Measurements from ENCODE around the gene CHRD.
"Not testable (repeated sequence)": the region's sequence is repeated elsewhere in the genome, so short reads cannot be mapped to it uniquely, and the experiment has no call there.

Gene CHRD

DNA sequence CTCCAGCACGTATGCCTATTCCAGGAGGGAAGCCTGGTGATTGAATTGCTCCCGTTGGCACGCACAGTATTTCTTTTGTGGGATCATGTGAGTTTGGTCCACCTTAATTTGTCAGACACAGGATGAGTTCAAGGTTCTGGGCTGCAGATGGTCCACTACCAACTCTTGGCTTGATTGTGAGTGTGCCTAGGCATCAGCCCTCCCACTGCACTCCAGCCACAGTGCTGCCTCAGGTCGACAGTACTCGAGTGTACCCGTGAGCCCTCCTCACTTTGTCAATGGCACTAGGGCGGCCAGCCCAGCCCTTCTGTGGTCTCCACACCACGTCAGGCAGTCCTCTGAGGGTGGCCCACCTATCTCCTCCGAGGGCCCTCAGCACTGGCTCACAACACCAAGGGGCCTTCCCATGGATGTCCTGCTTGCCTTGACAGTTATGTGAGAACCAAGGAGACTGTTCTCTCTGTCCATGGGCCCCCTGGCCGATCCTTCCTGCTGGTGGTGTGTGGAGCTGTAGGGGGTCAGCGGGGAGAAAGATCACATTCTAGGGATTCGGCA is 30.2 kb downstream of the CHRD start:
- no peaks in the 10 kb centered on the region for H3K27me3 ChIP-seq (ENCODE audit: low read depth, low read length)

DNA sequence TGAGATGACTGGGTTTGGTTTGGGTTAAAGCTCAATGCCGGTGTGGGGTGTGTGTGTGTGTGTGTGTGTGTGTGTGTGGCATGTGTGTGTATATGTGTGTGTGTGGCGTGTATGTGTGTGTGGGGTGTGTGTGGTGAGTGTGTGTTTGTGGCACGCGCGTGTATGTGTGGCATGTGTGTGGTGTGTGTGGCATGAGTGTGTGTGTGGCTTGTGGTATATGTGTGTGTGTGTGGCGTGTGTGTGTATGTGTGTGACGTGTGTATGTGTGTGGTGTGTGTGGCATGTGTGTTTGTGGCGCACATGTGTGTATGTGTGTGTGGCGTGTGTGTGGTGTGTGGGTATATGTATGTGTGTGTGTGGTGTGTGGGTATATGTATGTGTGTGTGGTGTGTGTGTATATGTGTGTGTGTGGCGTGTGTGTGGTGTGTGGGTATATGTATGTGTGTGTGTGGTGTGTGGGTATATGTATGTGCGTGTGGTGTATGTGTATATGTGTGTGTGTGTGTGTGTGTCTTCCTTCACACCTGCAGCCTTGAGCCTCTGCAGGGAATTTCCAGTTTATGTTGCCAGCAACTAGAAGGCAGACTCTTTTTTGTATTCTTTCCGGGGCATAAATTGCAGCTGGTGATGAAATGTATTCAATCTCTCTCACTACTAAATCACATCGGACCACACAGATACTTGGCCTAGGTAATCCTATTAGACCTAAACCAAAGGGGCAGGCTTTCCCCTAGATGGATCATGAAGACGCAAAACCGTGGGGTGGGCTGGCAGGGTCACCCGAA is 34.8 kb downstream of the CHRD start:
- Histone ChIP-seq H3K4me1 (ENCODE audit: control insufficient read depth in 1 of 2, insufficient read depth in 2 of 2, low read length in 2 of 2) (no peaks in the 10 kb centered on the region), H3K9me3 (ENCODE audit: control insufficient read depth in 1 of 2, low read length in 2 of 2) (no peaks in the 10 kb centered on the region), H3K36me3 (ENCODE audit: control insufficient read depth in 1 of 2, insufficient read depth in 2 of 2, low read length in 2 of 2) (no peaks in the 10 kb centered on the region), H3K4me3 (ENCODE audit: low read depth in 1 of 2, low read length in 2 of 2) (no peak overlapping the region), H3K27me3 (ENCODE audit: low read depth, low read length) (no peaks in the 10 kb centered on the region), H3K27ac (ENCODE audit: low read length) (no peak overlapping the region)

More for the DNA sequence above, 30.2 kb downstream of the CHRD start:
- no peak overlapping the region for H3K27ac ChIP-seq (ENCODE audit: low read length)
- H3K36me3 ChIP-seq (ENCODE audit: control insufficient read depth in 1 of 2, insufficient read depth in 2 of 2, low read length in 2 of 2) = no peaks in the 10 kb centered on the region
- H3K4me1 ChIP-seq (ENCODE audit: control insufficient read depth in 1 of 2, insufficient read depth in 2 of 2, low read length in 2 of 2) = no peaks in the 10 kb centered on the region
- no peaks in the 10 kb centered on the region for H3K9me3 ChIP-seq (ENCODE audit: control insufficient read depth in 1 of 2, low read length in 2 of 2)
- H3K4me3 ChIP-seq (ENCODE audit: low read depth in 1 of 2, low read length in 2 of 2) = no peak overlapping the region

DNA sequence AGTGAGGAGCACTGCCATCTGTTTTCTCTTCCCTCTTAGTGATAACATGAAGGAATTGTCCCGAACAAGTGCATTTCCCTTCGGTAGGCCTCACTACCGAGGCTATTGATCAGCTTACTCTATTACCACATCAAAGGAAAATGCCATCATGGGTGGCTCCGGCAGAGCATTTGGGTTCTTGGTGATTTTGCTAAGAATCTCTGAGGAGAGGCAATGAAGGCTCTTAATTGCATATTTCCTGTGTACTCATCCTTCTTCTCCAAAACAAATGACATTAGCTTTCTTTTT is 35.3 kb downstream of the CHRD start:
- Histone ChIP-seq H3K4me1 (ENCODE audit: control insufficient read depth in 1 of 2, insufficient read depth in 2 of 2, low read length in 2 of 2) (no peaks in the 10 kb centered on the region), H3K4me3 (ENCODE audit: low read depth in 1 of 2, low read length in 2 of 2) (no peak overlapping the region), H3K27ac (ENCODE audit: low read length) (no peak overlapping the region), H3K9me3 (ENCODE audit: control insufficient read depth in 1 of 2, low read length in 2 of 2) (no peaks in the 10 kb centered on the region), H3K27me3 (ENCODE audit: low read depth, low read length) (no peaks in the 10 kb centered on the region), H3K36me3 (ENCODE audit: control insufficient read depth in 1 of 2, insufficient read depth in 2 of 2, low read length in 2 of 2) (no peaks in the 10 kb centered on the region)

DNA sequence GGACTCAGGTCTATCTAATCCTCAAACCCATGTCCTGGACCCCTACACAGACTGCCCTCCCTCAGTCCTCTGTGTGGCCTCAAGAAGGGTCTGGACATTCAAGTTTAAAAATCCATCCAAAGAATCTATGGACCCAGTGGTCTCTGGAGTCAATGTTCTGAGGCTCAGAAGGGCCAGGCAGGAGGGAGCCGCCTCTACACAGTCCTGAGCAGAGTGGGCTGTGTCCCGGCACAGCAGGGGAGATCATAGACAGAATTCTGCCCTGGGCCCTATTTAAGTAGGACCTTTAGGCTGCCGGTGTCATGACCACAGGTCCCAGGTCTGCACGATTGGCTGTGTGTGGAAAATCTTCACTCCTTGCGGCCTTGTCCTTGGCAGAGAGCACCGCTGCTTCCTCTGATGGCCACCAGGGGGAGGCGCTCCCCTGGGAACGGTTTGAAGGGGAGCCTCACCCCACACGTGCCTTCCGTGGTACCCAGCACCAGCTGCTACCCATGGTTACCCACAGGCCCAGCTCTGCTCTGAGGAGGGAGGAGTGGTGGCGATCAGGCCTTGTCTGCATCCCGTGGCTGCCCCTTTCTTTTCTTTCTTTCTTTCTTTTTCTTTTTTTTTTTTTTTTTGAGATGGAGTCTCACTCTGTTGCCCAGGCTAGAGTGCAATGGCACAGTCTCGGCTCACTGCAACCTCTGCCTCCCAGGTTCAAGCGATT is 37.9 kb downstream of the CHRD start:
- Histone ChIP-seq H3K27me3 (ENCODE audit: low read depth, low read length) (no peaks in the 10 kb centered on the region), H3K9me3 (ENCODE audit: control insufficient read depth in 1 of 2, low read length in 2 of 2) (no peaks in the 10 kb centered on the region), H3K4me3 (ENCODE audit: low read depth in 1 of 2, low read length in 2 of 2) (no peak overlapping the region), H3K4me1 (ENCODE audit: control insufficient read depth in 1 of 2, insufficient read depth in 2 of 2, low read length in 2 of 2) (no peaks in the 10 kb centered on the region), H3K36me3 (ENCODE audit: control insufficient read depth in 1 of 2, insufficient read depth in 2 of 2, low read length in 2 of 2) (no peaks in the 10 kb centered on the region), H3K27ac (ENCODE audit: low read length) (no peak overlapping the region)

DNA sequence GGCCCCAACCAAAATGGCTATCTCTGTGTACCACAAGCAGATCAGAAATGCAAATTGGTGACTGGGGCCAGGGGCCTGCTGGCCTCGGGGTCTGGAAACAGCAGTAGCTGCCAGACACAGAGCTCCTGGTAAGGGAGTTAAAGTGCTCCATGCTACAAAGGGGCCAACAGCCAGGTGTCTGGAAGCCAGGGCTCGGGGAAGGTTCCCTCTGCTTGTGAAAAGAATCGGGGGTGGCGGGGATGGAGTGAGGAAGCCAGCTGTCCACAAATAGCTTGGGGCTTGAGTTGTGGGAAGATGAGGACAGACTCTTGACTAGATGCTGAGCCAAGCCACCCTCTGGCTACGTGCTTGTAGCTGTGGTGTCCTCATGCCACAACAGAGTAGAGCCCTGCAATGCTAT is 39.3 kb downstream of the CHRD start:
- Histone ChIP-seq H3K27me3 (ENCODE audit: low read depth, low read length) (no peaks in the 10 kb centered on the region), H3K27ac (ENCODE audit: low read length) (no peak overlapping the region), H3K9me3 (ENCODE audit: control insufficient read depth in 1 of 2, low read length in 2 of 2) (no peaks in the 10 kb centered on the region), H3K36me3 (ENCODE audit: control insufficient read depth in 1 of 2, insufficient read depth in 2 of 2, low read length in 2 of 2) (no peaks in the 10 kb centered on the region), H3K4me1 (ENCODE audit: control insufficient read depth in 1 of 2, insufficient read depth in 2 of 2, low read length in 2 of 2) (no peaks in the 10 kb centered on the region), H3K4me3 (ENCODE audit: low read depth in 1 of 2, low read length in 2 of 2) (no peak overlapping the region)

DNA sequence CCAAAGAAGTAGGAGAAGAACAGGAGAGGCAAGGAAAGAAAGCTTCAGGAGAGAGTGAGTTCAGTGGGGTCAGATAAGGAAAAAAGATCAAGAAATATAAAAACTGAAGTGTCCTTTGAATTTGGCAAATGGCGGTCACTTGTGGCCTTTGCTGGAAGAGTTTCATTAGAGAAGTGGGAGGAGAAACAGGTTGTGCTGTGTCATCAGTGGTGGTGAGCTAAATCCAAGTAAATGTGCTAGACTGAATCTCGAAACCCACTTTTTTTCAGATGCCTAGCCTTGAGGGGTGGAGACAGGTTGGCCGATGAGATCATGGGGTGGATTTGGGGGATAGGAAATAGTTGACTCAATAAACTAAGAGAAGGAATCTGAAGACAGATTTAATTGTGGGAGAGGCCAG is 43.7 kb downstream of the CHRD start:
- Histone ChIP-seq H3K36me3 (ENCODE audit: control insufficient read depth in 1 of 2, insufficient read depth in 2 of 2, low read length in 2 of 2) (no peaks in the 10 kb centered on the region), H3K4me1 (ENCODE audit: control insufficient read depth in 1 of 2, insufficient read depth in 2 of 2, low read length in 2 of 2) (no peaks in the 10 kb centered on the region), H3K27ac (ENCODE audit: low read length) (no peak overlapping the region), H3K4me3 (ENCODE audit: low read depth in 1 of 2, low read length in 2 of 2) (no peak overlapping the region), H3K9me3 (ENCODE audit: control insufficient read depth in 1 of 2, low read length in 2 of 2) (no peaks in the 10 kb centered on the region), H3K27me3 (ENCODE audit: low read depth, low read length) (no peaks in the 10 kb centered on the region)

DNA sequence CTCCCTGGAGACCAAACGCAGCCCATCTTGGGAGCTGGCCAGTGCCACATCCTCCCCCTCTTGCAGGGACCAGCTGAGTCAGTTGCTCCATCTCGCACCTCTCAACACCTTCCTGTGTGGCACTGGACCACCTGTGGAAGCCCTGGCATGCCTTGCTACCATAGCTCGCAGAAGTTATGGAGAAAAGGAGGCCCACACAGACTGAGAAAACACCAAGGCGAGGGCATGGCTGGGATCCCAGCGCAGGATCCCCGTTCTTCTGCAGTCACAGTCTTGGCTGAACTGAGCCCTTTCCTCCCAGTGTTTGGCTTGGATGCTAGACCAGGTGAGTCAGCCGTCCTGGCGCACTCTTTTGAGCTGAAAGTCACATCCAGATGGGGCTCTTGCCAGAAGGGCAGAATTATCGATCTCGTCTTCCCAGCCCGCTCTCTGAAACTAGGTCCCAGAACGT is 46.9 kb downstream of the CHRD start:
- Histone ChIP-seq H3K27ac (ENCODE audit: low read length) (no peak overlapping the region), H3K4me1 (ENCODE audit: control insufficient read depth in 1 of 2, insufficient read depth in 2 of 2, low read length in 2 of 2) (no peaks in the 10 kb centered on the region), H3K4me3 (ENCODE audit: low read depth in 1 of 2, low read length in 2 of 2) (no peak overlapping the region), H3K9me3 (ENCODE audit: control insufficient read depth in 1 of 2, low read length in 2 of 2) (no peaks in the 10 kb centered on the region), H3K27me3 (ENCODE audit: low read depth, low read length) (no peaks in the 10 kb centered on the region), H3K36me3 (ENCODE audit: control insufficient read depth in 1 of 2, insufficient read depth in 2 of 2, low read length in 2 of 2) (no peaks in the 10 kb centered on the region)

DNA sequence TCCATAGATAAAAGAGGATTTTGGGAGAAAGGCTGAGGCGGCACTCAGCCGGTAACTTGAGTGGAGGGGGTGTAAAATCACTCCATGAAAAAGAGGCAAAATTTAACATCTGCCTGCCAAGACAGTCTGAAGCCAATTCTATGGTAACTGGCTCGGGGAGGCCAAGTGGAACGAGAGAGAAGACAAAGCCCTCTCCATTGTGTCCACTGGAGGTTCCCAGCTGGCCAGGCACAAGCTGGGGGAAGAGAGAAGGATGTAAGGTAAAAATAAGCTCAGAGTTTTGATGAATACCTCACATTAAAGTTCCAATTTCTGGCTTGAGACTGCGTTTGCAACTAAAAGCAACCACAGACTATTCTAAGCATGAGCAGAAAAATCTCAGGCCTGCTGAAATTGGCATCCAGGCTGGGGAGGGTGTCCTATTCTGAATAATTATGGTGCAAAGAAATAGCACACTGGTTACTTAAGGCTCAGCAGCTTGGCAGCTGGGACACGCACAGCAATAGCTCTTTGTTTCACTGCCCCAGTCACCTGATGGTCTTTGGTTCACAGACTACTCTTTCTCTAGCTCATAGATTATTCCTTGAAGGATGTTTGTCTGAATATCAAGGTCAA is 48.8 kb downstream of the CHRD start:
- H3K4me3 ChIP-seq (ENCODE audit: low read depth in 1 of 2, low read length in 2 of 2) = no peak overlapping the region
- no peaks in the 10 kb centered on the region for H3K9me3 ChIP-seq (ENCODE audit: control insufficient read depth in 1 of 2, low read length in 2 of 2)
- no peaks in the 10 kb centered on the region for H3K4me1 ChIP-seq (ENCODE audit: control insufficient read depth in 1 of 2, insufficient read depth in 2 of 2, low read length in 2 of 2)
- no peaks in the 10 kb centered on the region for H3K27me3 ChIP-seq (ENCODE audit: low read depth, low read length)
- no peaks in the 10 kb centered on the region for H3K36me3 ChIP-seq (ENCODE audit: control insufficient read depth in 1 of 2, insufficient read depth in 2 of 2, low read length in 2 of 2)
- H3K27ac ChIP-seq (ENCODE audit: low read length) = no peak overlapping the region

DNA sequence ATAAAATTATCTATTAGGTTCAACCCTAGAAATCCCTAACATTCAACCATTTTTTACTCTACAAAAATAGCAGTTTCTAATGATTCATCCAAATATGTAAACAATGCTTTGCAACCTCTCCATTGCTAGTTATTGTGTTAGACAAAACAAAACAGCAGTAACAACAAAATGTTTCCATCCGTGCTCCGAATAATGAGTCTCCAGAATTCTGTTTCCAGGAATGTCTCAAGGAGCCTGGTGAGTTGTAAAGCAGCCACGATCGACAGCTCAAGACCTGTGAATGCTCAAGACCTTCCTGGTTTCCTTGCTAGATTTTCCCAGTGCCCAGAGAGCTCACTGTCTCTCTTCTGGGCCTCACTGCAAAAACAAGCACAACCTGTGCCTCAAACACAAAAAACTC is 49.9 kb downstream of the CHRD start:
- H3K27me3 ChIP-seq (ENCODE audit: low read depth, low read length) = no peaks in the 10 kb centered on the region
- no peaks in the 10 kb centered on the region for H3K9me3 ChIP-seq (ENCODE audit: control insufficient read depth in 1 of 2, low read length in 2 of 2)
- H3K4me3 ChIP-seq (ENCODE audit: low read depth in 1 of 2, low read length in 2 of 2) = no peak overlapping the region
- H3K27ac ChIP-seq (ENCODE audit: low read length) = no peak overlapping the region
- no peaks in the 10 kb centered on the region for H3K4me1 ChIP-seq (ENCODE audit: control insufficient read depth in 1 of 2, insufficient read depth in 2 of 2, low read length in 2 of 2)
- no peaks in the 10 kb centered on the region for H3K36me3 ChIP-seq (ENCODE audit: control insufficient read depth in 1 of 2, insufficient read depth in 2 of 2, low read length in 2 of 2)

DNA sequence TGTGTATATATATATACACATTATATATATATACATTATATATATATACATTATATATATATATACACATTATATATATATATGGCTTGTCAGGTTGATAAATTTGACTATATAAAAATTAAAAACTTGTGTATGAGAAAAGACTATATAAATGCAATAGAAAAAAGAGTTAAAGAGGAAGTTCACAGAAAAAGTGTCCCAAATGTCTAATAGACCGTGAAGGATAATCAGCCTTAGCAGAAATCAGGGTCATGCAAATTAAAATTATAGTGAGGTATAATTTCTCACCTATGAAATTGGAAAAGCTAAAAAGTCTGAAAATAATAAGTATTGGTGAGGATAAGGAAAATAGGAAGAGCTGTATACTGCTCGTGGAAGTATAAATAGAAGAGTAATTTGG is 51.1 kb downstream of the CHRD start:
- Histone ChIP-seq H3K27ac (ENCODE audit: low read length) (no peak overlapping the region), H3K9me3 (ENCODE audit: control insufficient read depth in 1 of 2, low read length in 2 of 2) (no peaks in the 10 kb centered on the region), H3K36me3 (ENCODE audit: control insufficient read depth in 1 of 2, insufficient read depth in 2 of 2, low read length in 2 of 2) (no peaks in the 10 kb centered on the region), H3K4me3 (ENCODE audit: low read depth in 1 of 2, low read length in 2 of 2) (no peak overlapping the region), H3K4me1 (ENCODE audit: control insufficient read depth in 1 of 2, insufficient read depth in 2 of 2, low read length in 2 of 2) (no peaks in the 10 kb centered on the region), H3K27me3 (ENCODE audit: low read depth, low read length) (no peaks in the 10 kb centered on the region)

DNA sequence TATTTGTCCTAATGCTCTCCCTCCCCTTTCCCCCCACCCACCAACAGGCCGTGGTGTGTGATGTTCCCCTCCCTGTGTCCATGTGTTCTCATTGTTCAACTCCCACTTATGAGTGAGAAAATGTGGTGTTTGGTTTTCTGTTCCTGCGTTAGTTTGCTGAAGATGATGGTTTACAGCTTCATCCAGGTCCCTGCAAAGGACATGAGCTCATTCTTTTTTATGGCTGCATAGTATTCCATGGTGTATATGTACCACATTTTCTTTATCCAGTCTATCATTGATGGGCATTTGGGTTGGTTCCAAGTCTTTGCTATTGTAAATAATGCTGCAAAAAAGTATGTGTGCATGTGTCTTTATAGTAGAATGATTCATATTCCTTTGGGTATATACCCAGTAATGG is 53.3 kb downstream of the CHRD start:
- H3K4me1 ChIP-seq (ENCODE audit: control insufficient read depth in 1 of 2, insufficient read depth in 2 of 2, low read length in 2 of 2) = not testable (repeated sequence)

More for the DNA sequence above, 53.3 kb downstream of the CHRD start:
- H3K27me3 ChIP-seq (ENCODE audit: low read depth, low read length); H3K36me3 ChIP-seq (ENCODE audit: control insufficient read depth in 1 of 2, insufficient read depth in 2 of 2, low read length in 2 of 2); H3K27ac ChIP-seq (ENCODE audit: low read length); H3K4me3 ChIP-seq (ENCODE audit: low read depth in 1 of 2, low read length in 2 of 2); H3K9me3 ChIP-seq (ENCODE audit: control insufficient read depth in 1 of 2, low read length in 2 of 2): not testable (repeated sequence)

Measured in muscle layer of duodenum (tissue), 2 donors.